KMS-11 (cell line): ENCODE results near the gene METTL9.

Experiments
- H2AFZ ChIP-seq: fragments of 200-600 bp; sonication (generic); 2 replicates; pipeline ENCODE4 v1.6.1; 2016; ENCODE audit warnings: antibody characterized with exemption, mixed run types, low read depth
- H3K27ac ChIP-seq: fragments of 200-600 bp; sonication (generic); 2 replicates; pipeline ENCODE4 v1.6.1; 2016; ENCODE audit warnings: mild to moderate bottlenecking, mixed run types
- H3K27me3 ChIP-seq: fragments of 200-600 bp; sonication (generic); 2 replicates; pipeline ENCODE4 v1.6.1; 2017; ENCODE audit warnings: mild to moderate bottlenecking, low read depth, mixed run types, moderate library complexity; ENCODE audit not compliant: insufficient read depth
- H3K36me3 ChIP-seq: fragments of 200-600 bp; sonication (generic); 2 replicates; pipeline ENCODE4 v1.6.1; 2017; ENCODE audit warnings: mild to moderate bottlenecking, mixed run types; ENCODE audit not compliant: insufficient read depth
- H3K4me1 ChIP-seq: fragments of 200-600 bp; sonication (generic); 2 replicates; pipeline ENCODE4 v1.6.1; 2016; ENCODE audit warnings: mild to moderate bottlenecking, low read depth, mixed run types; ENCODE audit not compliant: poor library complexity, severe bottlenecking
- H3K4me2 ChIP-seq: fragments of 200-600 bp; sonication (generic); 2 replicates; pipeline ENCODE4 v1.7.0; 2016; ENCODE audit warnings: mild to moderate bottlenecking, mixed run types
- H3K4me3 ChIP-seq: fragments of 200-600 bp; sonication (generic); IDR thresholded peaks from 2 replicates; pipeline ENCODE4 v1.6.1; 2017; ENCODE audit warnings: low read depth, low read length, mixed read lengths; ENCODE audit not compliant: insufficient read depth
- H3K79me2 ChIP-seq: fragments of 200-600 bp; sonication (generic); 2 replicates; pipeline ENCODE4 v1.6.1; 2016; ENCODE audit warnings: low read depth, mixed run types; ENCODE audit not compliant: insufficient read depth
- H3K9ac ChIP-seq: fragments of 200-600 bp; sonication (generic); 2 replicates; pipeline ENCODE4 v1.6.1; 2016; ENCODE audit warnings: mild to moderate bottlenecking, mixed run types
- H4K20me1 ChIP-seq: fragments of 200-600 bp; sonication (generic); 2 replicates; pipeline ENCODE4 v1.6.1; 2016; ENCODE audit warnings: mild to moderate bottlenecking, mixed run types; ENCODE audit not compliant: insufficient read depth
- CTCF ChIP-seq: fragments of 200-600 bp; sonication (generic); conservative IDR thresholded peaks from 2 replicates; pipeline ENCODE4 v1.6.1; 2017; ENCODE audit warnings: low read depth, mild to moderate bottlenecking, antibody characterized with exemption, low read length, moderate library complexity, mixed read lengths

Gene METTL9

GRCh38 chr16:21614896-21615295 is 15.5 kb downstream of the METTL9 start:
- TF ChIP-seq CTCF, result peak; percentile 42
- Histone ChIP-seq H4K20me1 (0 out of 2 replicates have a peak, but pooled peaks cover 4% of the 10 kb centered on the region), H3K4me2 (no peak overlapping the region), H3K27ac (no peak overlapping the region), H3K4me1 (peaks cover 47% of the 10 kb centered on the region), H3K79me2 (peaks cover 36% of the 10 kb centered on the region), H3K4me3 (no peak overlapping the region), H2AFZ (no peak overlapping the region), H3K27me3 (no peaks in the 10 kb centered on the region), H3K9ac (no peak overlapping the region), H3K36me3 (no peaks in the 10 kb centered on the region)

GRCh38 chr16:21617607-21618006 is 18.2 kb downstream of the METTL9 start:
- no peak for TF ChIP-seq CTCF
- peak overlapping the region; percentile 0; the same call in 1 of the 2 replicates for H3K4me2 ChIP-seq
- no peaks in the 10 kb centered on the region for H3K27me3 ChIP-seq
- no peak overlapping the region for H3K27ac ChIP-seq
- H3K36me3 ChIP-seq, result no peaks in the 10 kb centered on the region
- H3K4me1 ChIP-seq, result peaks cover 24% of the 10 kb centered on the region
- 0 out of 2 replicates have a peak, but pooled peaks cover 4% of the 10 kb centered on the region for H4K20me1 ChIP-seq
- peaks cover 12% of the 10 kb centered on the region; the same call in 1 of the 2 replicates for H3K79me2 ChIP-seq
- H3K9ac ChIP-seq, result no peak overlapping the region
- H3K4me3 ChIP-seq, result no peak overlapping the region
- no peak overlapping the region for H2AFZ ChIP-seq

GRCh38 chr16:21618281-21618680 is 18.9 kb downstream of the METTL9 start:
- Histone ChIP-seq H3K4me3 (no peak overlapping the region), H3K27ac (no peak overlapping the region), H3K4me2 (no peak overlapping the region), H3K4me1 (peaks cover 24% of the 10 kb centered on the region), H3K9ac (no peak overlapping the region), H2AFZ (no peak overlapping the region), H3K79me2 (peaks cover 12% of the 10 kb centered on the region; the same call in 1 of the 2 replicates), H3K36me3 (no peaks in the 10 kb centered on the region), H4K20me1 (0 out of 2 replicates have a peak, but pooled peaks cover 4% of the 10 kb centered on the region), H3K27me3 (no peaks in the 10 kb centered on the region)
- no peak for TF ChIP-seq CTCF

GRCh38 chr16:21619765-21620425 is 20.5 kb downstream of the METTL9 start:
- H3K4me1 ChIP-seq, result peaks cover 24% of the 10 kb centered on the region
- no peaks in the 10 kb centered on the region for H4K20me1 ChIP-seq
- H3K4me3 ChIP-seq, result no peak overlapping the region
- no peak overlapping the region for H2AFZ ChIP-seq
- H3K79me2 ChIP-seq, result no peaks in the 10 kb centered on the region
- H3K36me3 ChIP-seq, result no peaks in the 10 kb centered on the region
- H3K4me2 ChIP-seq, result no peak overlapping the region
- TF ChIP-seq CTCF, result no peak
- no peak overlapping the region for H3K9ac ChIP-seq
- no peak overlapping the region for H3K27ac ChIP-seq
- no peaks in the 10 kb centered on the region for H3K27me3 ChIP-seq
